CD4-positive, alpha-beta T cell treated with Interleukin-6 at 100 ng/mL for 8 hours (primary cell): ENCODE results near the gene FYN.

Source experiments
- DNase-seq: peaks from one replicate; pipeline ENCODE4 v3.0.0-alpha.2; 2020; ENCODE audit warnings: mixed read lengths, low spot score

FYN gene

DNA sequence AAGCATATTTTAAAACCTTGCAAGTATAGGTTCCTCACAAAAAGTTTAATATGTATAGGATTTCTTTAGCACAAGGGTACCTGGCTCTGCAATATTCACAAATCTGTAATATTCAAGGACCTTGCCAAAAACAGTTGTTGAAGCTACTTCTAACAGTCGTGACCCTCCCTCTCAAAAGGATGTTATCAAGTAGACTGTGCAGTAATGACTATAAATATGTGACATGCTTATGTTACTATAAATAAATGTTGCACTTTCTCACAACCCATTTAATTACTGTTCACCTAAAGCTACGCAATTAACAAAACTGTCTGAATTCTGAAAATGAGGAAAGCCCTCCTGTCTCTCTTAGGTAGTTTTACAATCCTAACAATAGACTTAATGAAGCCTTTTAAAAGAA, 41.8 kb downstream of the FYN start:
- DNase-seq = no peak

DNA sequence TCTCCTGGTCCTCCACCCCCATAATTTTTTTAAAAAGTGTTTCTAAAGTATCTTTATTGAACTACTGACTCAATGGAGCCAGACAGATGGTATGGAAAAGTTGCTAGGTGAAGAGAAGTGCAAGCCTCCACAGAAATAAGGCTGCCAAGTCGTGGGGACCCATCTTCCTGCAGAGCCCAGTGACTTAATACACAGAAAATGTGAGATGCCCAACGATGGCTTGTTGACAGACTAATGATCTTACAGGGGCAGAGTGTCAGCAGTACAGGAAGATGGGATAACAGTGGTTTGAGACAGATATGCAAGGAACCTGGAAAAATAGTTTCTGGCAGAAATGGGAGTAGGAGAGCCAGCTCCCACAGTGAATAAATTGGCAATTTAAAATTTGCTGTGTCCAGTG, 43.3 kb downstream of the FYN start:
- DNase-seq = no peak

DNA sequence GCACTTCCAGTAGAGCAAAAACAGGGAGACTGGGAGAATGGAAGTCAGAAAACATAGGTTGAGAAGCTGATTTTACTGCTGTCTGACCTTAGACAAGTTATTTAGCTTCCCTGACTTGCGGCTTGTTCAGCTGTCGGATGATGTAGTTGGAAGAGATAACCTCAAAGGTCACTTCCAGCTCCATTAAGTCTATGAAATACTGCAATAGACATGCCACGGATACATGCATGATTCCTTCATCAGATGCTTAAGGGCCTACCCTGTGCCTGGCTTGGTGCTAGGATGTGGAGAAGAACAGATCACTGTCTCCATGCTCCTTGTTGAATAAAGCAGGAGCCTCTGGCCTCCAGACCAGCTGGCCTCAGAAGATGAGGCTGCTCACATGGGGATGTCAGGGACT, 43.7 kb downstream of the FYN start:
- DNase-seq = no peak

DNA sequence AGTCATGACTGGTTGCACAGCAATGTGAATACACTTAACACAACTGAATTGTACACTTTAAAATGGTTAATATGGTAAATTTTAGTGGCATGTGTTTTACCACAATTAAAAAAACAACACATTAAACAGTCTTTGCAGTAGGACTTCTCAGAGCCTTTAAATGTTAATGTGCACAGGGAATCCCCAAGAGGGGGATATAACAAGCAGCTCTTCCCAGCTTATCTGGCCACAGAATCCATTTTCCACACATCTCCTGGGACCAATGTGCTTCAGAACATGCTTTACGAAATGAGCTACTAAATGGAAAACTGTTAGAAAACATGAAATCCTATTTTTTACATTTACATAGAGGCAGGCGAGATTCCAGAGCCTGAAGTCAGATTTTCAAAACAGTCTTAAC, 44.4 kb downstream of the FYN start:
- DNase-seq = no peak

DNA sequence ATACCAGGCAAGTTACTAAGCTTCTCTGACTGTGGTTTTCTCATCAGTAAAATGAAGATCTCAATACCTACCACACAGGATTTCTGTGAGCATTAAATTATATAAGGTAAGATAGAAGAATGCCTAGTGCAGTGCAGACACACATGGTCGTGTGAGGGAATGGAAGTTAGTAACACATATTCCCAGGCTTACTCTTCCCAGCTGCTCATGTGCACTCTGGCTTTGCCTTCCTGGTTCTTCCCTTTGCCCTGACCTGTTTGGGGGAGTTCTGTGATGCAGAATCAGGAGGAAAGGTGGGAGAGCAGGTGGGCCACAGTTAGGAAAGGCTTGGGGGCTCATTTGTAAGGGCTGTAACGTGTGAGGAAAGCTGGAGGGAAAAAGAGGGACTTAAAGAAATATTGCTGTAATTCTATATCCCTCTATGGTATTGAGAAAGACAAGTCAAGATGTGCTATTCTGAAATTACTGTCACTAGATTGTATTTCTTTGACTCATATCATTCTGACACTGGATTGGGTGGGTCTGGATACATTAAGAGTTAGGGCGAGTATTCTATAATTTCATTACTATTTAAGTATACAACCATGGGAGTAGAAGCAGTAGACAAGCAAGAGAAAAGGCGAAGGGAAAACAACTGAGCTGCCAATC, 47.7 kb downstream of the FYN start:
- no peak for DNase-seq

DNA sequence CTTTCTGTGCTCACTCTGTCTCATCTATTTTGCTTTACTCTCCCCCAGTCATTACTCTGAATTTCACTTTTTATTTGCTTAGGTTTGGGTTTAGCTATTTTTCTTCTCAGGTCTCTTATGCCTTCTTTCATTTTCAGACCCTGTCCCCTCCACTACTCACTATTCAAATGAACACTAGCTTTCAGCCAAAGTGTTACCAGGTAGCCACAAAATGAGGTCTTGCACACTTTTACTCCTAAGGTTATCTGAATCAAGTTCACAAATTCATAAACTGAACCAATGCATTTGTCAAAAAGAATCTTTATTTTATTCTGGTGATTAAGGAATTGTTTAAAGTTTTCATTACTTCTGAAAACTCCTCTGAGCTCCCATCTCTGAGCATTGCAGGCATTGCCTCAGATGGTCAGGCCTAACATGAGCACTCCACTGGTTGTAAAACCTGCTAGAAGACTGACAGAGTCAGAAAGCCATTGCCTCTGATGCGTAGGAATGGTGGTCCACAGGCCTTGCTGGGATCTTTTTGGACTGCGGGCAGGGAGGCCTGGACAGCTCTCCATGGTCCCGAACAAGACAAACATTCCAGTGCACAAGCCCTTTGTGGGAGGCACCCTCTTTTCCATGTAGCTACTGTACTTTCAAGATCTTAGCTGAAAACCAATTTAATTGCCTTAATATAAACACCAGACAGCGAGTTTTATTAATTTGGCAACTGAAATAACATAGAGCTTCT, 48.5 kb downstream of the FYN start:
- DNase-seq = no peak

DNA sequence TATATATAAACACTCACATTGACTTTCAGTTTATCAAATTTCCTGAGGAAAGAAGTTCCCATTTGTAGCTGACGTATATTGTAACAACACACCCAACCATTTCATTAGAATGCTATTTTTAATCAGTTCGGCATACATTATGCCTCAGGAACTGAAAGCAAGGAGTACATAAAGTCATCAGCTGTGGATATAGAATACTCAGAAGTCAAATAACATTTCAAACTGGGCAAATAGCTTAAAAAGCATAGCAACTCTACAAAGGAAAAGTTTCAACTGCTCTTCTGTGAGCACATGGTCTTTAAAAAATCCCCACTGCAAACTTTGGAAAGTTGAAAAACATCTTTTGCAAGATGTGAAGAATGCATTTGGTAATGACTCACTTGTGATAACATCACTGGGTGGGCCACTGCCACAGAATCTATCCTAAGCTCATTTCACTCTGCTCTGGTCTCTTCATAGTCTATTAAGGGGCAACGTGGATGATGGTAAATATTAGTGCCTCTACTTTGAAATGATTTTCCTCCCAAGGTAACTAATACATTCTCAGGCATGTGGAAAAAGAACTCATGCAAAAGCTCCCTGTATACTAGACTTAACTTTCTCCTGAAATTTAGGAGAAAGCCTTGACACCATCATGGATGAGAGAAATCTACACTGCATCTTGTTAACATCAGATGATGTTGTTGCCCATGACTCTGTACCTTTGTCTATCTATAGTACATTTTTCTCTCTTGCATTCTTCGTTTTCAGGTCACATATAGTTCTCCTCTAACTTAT, 49.2 kb downstream of the FYN start:
- peak; percentile 39 for DNase-seq

DNA sequence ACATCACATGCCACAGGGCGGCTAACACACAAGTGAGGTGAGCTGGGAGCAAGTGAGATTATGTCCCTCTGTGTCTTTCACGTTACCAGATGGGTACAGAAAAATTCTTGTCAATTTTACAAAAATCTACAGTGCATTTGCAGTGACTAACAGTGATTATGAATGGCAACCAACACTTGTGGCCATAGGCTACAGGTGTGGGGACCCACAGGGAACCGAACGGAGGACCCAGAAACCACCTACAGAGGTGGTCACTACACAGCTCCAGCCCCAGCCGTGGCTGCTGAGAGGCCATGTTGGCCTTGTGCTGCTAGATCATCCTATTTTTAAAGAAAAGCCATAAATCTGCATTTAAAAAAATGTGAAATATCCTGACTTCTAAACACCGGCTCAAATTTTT, 50.2 kb downstream of the FYN start:
- DNase-seq = no peak

DNA sequence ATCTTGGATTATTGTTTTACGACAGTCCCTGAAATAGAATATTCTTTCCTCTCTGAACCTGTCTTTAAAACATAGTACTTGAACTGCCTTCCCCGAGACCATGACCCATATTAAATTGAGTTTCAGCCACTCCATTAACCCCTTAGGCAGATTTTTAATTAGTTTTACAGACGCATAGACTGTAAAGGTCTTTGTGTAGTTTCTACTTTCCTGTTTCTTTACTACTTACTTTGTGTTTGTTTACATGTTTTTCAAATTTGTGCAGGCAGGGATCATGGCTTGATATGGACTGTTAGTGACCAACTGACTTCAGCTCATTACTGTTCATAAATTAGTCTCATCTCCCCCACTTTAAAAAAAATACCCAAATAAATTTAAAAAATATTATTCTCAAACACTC, 53.8 kb downstream of the FYN start:
- no peak for DNase-seq

DNA sequence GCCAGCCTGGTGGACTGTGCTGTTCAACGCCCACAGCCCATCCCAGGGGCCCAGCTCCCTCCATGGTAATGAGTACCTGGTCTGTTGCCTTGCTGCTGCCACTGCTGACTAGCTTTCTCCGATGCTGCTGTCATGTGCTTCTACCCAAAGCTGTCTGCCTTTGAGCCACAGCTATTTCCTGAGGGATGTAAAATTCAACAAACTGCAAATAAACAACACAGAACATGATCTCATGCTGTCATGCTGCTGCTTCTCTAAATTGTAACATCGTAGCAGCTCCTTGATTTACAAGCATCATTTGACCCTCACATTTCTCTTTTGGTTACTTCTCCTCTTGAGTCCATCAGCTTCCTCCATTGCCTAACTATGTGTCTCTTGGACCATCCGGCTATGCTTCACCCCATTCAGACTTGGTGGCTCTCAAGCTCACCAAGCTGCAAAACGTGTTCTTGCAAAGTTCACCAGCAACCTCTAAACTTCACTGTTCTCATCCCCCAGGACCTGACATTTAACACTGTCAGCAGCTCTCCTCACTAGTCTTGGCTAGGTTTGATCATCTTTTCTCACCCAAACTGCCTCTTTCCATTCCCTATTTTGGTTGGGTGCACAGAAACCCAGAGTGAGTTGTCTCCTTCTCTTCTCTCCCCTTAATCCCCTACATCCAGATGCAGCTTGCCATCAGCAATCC, 54.6 kb downstream of the FYN start:
- DNase-seq = no peak

DNA sequence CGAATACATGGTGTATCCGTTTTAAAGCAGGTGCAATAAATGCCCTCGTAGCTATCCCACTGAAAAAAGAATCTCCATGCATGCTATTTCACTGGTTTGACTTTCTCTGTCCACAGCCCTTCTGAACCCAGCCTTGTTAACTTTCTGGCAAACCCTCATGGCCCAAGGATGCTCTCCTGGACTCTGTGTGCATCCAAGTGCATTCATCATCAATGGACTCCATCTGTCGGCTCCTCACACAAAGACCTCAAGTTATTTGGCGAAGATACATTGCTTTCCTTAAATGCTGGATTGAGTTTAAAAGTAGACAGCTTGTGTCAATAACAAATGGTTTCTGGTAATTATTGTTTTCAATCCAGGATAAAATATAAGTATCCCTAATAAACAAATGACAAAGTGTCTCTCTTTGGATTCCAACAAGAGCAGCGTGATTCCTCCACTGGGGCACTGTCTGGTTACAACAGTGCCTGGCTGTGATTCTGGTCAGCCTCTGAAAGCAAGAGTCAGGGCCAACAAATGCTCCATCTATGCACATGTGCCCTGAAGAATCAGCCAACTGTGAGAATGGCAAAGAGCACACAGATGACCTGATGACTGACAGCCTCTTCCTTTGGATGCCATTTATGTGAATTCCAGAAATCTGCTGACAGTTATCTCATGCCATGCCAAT, 55.7 kb downstream of the FYN start:
- no peak for DNase-seq

DNA sequence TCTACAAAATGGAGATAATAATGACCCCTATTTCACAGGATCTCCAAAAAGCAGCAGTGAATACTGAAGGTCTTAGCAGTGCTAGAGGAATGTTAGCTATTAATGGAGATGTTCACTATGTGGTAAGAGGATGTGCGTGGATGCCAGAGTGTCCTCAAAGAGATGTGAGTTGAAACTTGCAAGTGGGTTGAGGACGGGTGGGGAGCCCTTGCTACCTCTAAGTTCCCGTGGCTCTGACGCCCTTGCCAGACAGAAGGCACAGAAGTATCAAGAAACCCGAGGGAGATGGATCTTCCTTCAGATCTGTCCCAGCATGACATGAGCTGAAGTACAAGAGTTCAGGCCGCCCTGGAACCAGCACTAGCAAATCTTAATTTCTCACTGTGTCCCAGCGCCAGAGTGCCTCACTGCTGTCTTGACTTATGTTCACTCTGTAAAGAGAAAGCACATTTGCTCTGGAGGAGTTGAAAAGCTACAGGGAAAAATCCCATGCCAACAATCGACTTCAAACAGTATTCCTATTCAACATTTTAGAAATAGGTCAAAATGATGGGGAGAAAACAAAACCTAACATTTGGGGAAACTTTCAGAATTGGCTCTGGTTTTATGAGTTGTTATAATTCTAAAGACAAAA, 59.5 kb downstream of the FYN start:
- no peak for DNase-seq

DNA sequence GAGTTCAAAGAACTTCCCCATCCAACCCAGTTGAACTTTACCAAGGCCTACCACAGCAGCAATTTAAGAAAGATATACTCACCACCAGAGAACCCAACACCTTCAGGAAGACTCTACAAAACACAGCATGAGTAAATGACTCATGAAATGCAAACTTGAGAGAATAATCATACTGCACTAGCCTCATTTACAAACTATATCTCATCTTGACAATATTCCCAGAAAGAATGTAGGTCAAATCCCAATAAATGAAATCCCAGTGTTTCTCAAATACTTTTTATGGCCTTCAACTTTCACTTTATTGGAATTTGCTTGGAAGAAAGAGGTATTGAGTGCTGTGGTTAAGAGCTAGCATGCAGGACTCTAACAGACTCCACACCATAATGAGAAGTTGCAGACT, 60.0 kb downstream of the FYN start:
- DNase-seq = no peak

DNA sequence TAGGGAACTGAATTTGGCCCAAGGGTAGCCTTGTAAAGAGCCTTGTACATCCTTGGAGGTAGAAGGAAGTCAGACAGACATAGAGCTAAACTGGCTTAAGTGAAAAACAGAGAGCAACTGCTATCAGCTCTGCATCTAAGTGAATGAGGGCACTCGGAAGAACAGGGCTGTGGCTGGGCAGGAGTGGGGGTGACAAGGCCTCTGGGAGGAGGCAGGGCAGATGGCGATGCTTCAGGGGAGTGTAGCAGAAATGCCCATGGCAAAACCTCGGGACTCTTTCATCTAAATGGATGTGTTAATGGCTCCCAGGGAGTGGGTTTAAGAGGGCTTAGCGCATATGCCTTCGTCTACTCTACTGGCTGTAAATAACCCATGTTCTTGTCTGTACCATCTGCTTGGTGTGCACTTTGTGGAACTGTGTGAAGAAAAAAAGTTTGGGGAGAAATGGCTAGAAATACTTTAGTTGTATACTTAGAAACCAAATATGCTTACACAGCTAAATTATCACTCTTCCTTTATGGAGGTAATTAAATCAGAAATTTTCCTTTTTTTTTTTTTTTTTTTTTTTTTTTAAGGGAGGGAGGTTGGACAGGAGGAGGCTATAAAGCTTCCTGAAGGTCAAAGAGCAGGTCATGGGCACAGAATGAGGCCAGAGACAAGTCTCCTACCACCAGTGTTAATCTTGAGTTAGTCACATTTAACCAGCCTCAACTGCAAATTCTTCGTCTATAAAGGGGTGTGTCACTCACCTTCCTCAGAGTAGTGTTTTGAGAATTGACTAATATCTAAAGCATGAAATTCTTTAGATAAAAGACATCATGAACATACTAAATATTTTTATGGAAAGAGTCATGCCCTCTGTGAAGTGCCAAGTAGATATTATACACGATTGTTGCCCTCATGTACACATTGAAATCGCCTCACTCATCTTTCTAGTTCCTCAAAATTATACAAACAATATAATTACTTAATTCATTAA, 60.9 kb downstream of the FYN start:
- DNase-seq = no peak

DNA sequence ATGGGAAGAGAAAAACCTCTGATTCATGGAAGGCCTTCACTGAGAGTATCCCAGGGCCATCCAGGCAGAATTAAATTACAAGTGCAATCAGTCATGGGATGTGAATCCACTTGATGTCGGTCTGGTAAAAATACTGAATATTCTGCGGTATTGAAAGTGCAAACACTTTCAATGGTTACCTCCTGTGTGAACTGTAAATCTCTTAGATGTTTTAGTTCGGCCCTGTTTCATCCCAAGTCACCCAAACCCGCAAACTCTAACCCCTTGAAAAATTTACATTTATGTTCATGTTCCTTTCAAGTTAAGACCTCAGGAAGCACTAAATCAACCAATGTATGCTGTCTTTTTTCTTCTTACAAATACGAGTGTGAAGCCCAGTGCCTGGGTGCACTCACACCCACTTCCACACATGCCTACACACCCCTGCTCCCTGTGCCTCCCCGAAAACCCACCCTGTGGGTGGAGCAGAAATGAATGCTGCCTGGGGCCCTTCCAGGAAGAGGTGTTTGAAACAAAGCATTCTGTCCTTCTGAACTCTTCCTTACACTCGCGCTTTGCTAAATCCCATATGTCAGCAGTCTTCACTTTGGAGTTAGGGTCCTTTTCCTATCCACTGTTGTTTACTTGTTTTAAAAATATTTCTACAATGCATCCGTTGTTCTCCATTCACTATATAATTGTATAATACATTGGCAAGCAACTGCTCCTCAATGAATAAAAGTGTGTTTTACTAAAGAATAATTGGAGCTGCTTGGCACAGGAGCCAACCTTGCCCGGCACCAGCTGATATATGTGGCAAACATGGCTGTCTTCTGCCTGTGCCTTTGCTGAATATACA, 62.7 kb downstream of the FYN start:
- DNase-seq = peak; percentile 24

DNA sequence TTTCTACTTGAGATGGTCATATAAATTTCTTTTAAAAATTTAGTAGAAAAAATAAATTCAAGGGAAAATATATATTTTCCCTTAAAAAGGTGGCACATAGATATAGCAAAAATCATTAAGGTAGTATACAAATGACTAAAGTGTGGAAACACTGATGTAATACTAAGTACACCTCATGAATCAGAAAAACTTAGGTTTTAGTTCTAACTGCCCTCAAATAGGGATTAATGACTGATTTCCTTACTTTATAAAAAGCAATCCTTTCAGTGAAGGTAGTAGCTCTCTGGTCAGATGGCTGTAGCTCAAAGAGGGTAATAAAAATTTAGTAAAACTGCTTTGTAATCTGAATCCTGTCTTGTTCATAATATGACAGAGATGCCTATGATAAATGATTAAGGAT, 63.5 kb downstream of the FYN start:
- no peak for DNase-seq

DNA sequence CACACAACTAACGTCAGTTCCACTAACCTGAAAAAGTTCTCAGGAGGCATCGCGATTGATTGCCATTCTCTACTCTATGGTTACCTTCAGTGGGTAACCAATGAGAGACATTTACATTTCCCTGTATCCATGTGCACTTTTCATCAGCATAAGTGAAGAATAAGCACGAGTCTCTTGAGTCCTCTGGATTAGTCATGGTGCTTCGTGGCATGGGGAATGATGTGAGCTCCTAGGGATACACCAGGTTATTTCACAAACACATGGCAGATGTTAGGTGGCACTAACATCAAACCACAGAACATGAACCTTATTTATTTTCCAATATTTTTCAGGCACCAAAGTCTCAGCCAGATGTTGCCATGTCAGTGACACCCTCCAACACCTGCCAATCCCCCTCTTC, 64.0 kb downstream of the FYN start:
- DNase-seq = no peak

DNA sequence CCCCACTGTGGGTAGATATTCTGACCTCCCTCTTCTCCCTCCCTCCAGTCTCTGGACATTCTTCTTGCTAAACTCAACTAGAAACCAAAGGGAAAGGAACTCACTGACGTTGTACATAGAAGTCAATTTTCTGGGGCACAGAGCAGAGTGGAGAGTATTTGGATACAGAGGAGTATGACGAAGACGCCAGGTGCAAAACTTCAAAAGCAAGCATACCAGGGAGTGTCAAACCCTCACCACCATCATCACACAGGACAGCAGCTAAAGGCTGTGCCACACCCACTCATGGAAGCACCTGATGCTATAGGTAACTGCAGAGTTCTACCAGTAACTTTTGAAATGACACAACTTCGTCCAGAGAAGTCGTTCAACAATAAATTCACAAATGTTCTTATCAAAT, 64.8 kb downstream of the FYN start:
- no peak for DNase-seq
